Measurements from ENCODE around the gene INKA2. TPM values are rescaled to one million over a fixed set of nuclear protein-coding genes. Genes with fewer than 3 reads are reported as not detected.

Gene INKA2
- total and polyA plus RNA-seq, 12 donors = 6.8 to 34.6 (median 12.5) TPM

- TF ChIP-seq, protein P1, sequence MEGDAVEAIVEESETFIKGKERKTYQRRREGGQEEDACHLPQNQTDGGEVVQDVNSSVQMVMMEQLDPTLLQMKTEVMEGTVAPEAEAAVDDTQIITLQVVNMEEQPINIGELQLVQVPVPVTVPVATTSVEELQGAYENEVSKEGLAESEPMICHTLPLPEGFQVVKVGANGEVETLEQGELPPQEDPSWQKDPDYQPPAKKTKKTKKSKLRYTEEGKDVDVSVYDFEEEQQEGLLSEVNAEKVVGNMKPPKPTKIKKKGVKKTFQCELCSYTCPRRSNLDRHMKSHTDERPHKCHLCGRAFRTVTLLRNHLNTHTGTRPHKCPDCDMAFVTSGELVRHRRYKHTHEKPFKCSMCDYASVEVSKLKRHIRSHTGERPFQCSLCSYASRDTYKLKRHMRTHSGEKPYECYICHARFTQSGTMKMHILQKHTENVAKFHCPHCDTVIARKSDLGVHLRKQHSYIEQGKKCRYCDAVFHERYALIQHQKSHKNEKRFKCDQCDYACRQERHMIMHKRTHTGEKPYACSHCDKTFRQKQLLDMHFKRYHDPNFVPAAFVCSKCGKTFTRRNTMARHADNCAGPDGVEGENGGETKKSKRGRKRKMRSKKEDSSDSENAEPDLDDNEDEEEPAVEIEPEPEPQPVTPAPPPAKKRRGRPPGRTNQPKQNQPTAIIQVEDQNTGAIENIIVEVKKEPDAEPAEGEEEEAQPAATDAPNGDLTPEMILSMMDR (IDR thresholded peaks at IDR 0.05) = no peak
- Histone ChIP-seq H3K4me3 (peak overlapping the region; percentile 58 to 90 (median 80)), H3K36me3 (peaks cover 0 to 30% (median 10%) of the 10 kb centered on the region in 9 donors), H3K27me3 (no peaks in the 10 kb centered on the region), H3K9me3 (no peaks in the 10 kb centered on the region), H3K4me1 (peaks cover 0 to 47% (median 21%) of the 10 kb centered on the region in 9 donors), H3K27ac (peak overlapping the region; percentile 73 to 96 (median 92))
- 0% methylated on average over 12 of the region's 12 CpGs for WGBS, 2 donors
- ATAC-seq (peak in 7 of 8 donors; percentile 16 to 66 (median 42)), DNase-seq (peak; percentile 46 to 66)
- intact Hi-C loops (cut with DNase I) = loop anchor here in 8 of 10 donors (1.0 to 10.0 kb wide), 9 partner anchors 16 to 273 kb away; partner anchors contain the start of genes ADORA3 (in 1 of the 8), INKA2 (in 1 of the 8) and TMIGD3 (in 1 of the 8)
Observed at GRCh38 chr1:111754984-111755330, 15.8 kb upstream of the INKA2 start.

GRCh38 chr1:111751906-111752575 is 12.8 kb upstream of the INKA2 start:
- TF ChIP-seq, protein P1 (IDR thresholded peaks at IDR 0.05) = no peak
- H3K27ac ChIP-seq = no peak overlapping the region
- DNase-seq (no peak), ATAC-seq (no peak)
- H3K9me3 ChIP-seq = no peaks in the 10 kb centered on the region
- no peak overlapping the region for H3K4me3 ChIP-seq
- 44 to 57% methylated on average over 2 of the region's 2 CpGs for WGBS, 2 donors
- H3K27me3 ChIP-seq = no peaks in the 10 kb centered on the region
- intact Hi-C loops (cut with DNase I) = loop anchor here in 2 of 10 donors (5.0 to 10.0 kb wide), 2 partner anchors 35 to 247 kb away; partner anchors contain the start of genes ADORA3 (in 1 of the 2) and TMIGD3 (in 1 of the 2)
- peaks cover 0 to 3% (median 0%) of the 10 kb centered on the region in 9 donors for H3K36me3 ChIP-seq
- peaks cover 0 to 34% (median 16%) of the 10 kb centered on the region in 9 donors for H3K4me1 ChIP-seq

GRCh38 chr1:111750856-111751255 is 11.7 kb upstream of the INKA2 start:
- intact Hi-C loops (cut with DNase I) = loop anchor here in 2 of 10 donors (5.0 to 10.0 kb wide), 2 partner anchors 34 to 246 kb away; partner anchors contain the start of genes ADORA3 (in 1 of the 2) and TMIGD3 (in 1 of the 2)
- 77 to 85% methylated on average over 2 of the region's 2 CpGs for WGBS, 2 donors
- no peaks in the 10 kb centered on the region for H3K27me3 ChIP-seq
- H3K9me3 ChIP-seq = no peaks in the 10 kb centered on the region
- no peak overlapping the region for H3K4me3 ChIP-seq
- ATAC-seq = no peak
- H3K4me1 ChIP-seq = peaks cover 0 to 37% (median 11%) of the 10 kb centered on the region in 9 donors
- H3K27ac ChIP-seq = no peak overlapping the region
- DNase-seq = no peak
- no peaks in the 10 kb centered on the region for H3K36me3 ChIP-seq
- TF ChIP-seq, protein P1 (IDR thresholded peaks at IDR 0.05) = no peak

- WGBS, 2 donors = 79 to 92% methylated on average over 3 of the region's 3 CpGs
Observed at GRCh38 chr1:111749628-111750027, 10.4 kb upstream of the INKA2 start.

More at GRCh38 chr1:111749628-111750027, 10.4 kb upstream of the INKA2 start:
- ATAC-seq (no peak), DNase-seq (no peak)
- intact Hi-C loops (cut with DNase I) = loop anchor here in 3 of 10 donors (5.0 to 10.0 kb wide), 3 partner anchors 32 to 245 kb away; partner anchors contain the start of genes ADORA3 (in 1 of the 3) and TMIGD3 (in 1 of the 3)
- no peaks in the 10 kb centered on the region for H3K9me3 ChIP-seq
- peaks cover 0 to 37% (median 16%) of the 10 kb centered on the region in 9 donors for H3K4me1 ChIP-seq
- H3K27ac ChIP-seq = no peak overlapping the region
- H3K27me3 ChIP-seq = no peaks in the 10 kb centered on the region
- H3K4me3 ChIP-seq = no peak overlapping the region
- H3K36me3 ChIP-seq = no peaks in the 10 kb centered on the region
- TF ChIP-seq, protein P1 (IDR thresholded peaks at IDR 0.05) = no peak
